ENCODE results near the gene SUMF1.

SUMF1 gene

GRCh38 chr3:4411236-4411635 is 55.8 kb downstream of the SUMF1 start:
- no peak for DNase-seq

- no peak for DNase-seq
Measured at GRCh38 chr3:4410606-4411005, 56.5 kb downstream of the SUMF1 start.

GRCh38 chr3:4409971-4410573 is 57.0 kb downstream of the SUMF1 start:
- no peak for DNase-seq

GRCh38 chr3:4409415-4409814 is 57.7 kb downstream of the SUMF1 start:
- no peak for DNase-seq

- DNase-seq = no peak
Measured at GRCh38 chr3:4408958-4409357, 58.1 kb downstream of the SUMF1 start.

GRCh38 chr3:4407941-4408340 is 59.1 kb downstream of the SUMF1 start:
- no peak for DNase-seq

- DNase-seq = no peak
Measured at GRCh38 chr3:4406746-4407568, 60.1 kb downstream of the SUMF1 start.

GRCh38 chr3:4404881-4405280 is 62.2 kb downstream of the SUMF1 start:
- DNase-seq = no peak

GRCh38 chr3:4401441-4401840 is 65.6 kb downstream of the SUMF1 start:
- DNase-seq = no peak

GRCh38 chr3:4399476-4399875 is 67.6 kb downstream of the SUMF1 start:
- DNase-seq = no peak

- DNase-seq = no peak
Measured at GRCh38 chr3:4398941-4399245, 68.2 kb downstream of the SUMF1 start.

- no peak for DNase-seq
Measured at GRCh38 chr3:4398120-4398940, 68.7 kb downstream of the SUMF1 start.

GRCh38 chr3:4397466-4397865 is 69.6 kb downstream of the SUMF1 start:
- no peak for DNase-seq

- DNase-seq = no peak
Measured at GRCh38 chr3:4396542-4396941, 70.5 kb downstream of the SUMF1 start.

GRCh38 chr3:4396006-4396405 is 71.1 kb downstream of the SUMF1 start:
- DNase-seq = no peak

GRCh38 chr3:4395448-4395847 is 71.6 kb downstream of the SUMF1 start:
- DNase-seq = no peak

GRCh38 chr3:4394567-4394966 is 72.5 kb downstream of the SUMF1 start:
- DNase-seq = no peak

- no peak for DNase-seq
Measured at GRCh38 chr3:4394048-4394447, 73.0 kb downstream of the SUMF1 start.

GRCh38 chr3:4392992-4393391 is 74.1 kb downstream of the SUMF1 start:
- DNase-seq = no peak

- DNase-seq = no peak
Measured at GRCh38 chr3:4387210-4388204, 79.6 kb downstream of the SUMF1 start.

- DNase-seq = no peak
Measured at GRCh38 chr3:4385201-4385600, 81.9 kb downstream of the SUMF1 start.

GRCh38 chr3:4380013-4380412 is 87.1 kb downstream of the SUMF1 start:
- no peak for DNase-seq

- DNase-seq = no peak
Measured at GRCh38 chr3:4376499-4376898, 90.6 kb downstream of the SUMF1 start.

Measured in activated CD8-positive, alpha-beta memory T cell treated with anti-CD3 and anti-CD28 coated beads, Interleukin-2, amount 50 U/mL, for 48 hours (primary cell).